ENCODE measurements around the gene FREY1. TPM values are rescaled to one million over a fixed set of nuclear protein-coding genes. Genes with fewer than 3 reads are reported as not detected.

The FREY1 gene
- total and polyA plus RNA-seq, 2 donors (not counting 3 experiments of a cell fraction or from before 2014, with no cell fraction given) = 0.84 to 1.1 TPM

DNA sequence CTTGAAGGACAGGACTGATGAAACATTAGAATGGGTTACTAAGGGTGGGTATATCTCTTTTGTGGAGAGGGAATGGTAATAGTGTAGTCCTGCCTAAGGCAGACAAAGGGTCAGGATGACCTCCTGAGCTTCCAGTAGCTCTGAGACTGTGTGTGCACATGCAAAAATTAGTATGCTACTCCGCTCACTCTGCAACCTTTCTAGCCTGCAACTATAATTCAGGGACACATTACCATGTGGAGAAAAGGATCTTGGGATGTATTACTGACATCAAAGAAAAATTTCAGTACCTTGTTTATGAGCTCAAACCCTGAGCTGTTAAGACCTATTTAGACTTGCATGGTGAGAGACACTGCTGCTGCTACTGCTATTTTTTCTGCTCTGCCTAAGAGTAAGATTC is 40.8 kb upstream of the FREY1 start:
- H3K36me3 ChIP-seq (ENCODE audit: control insufficient read depth in 2 of 2, extremely low read depth in 1 of 2, insufficient read depth in 2 of 2, low read length in 2 of 2) = peaks cover 8 to 29% of the 10 kb centered on the region in 2 experiments
- dilution Hi-C loops (cut with MboI; ENCODE audit: extremely low pct_ligation_motif_present, low sequenced_read_pairs) = no loop called here
- FAIRE-seq = no peak
- no peak overlapping the region for H3K9ac ChIP-seq (replicated peaks; ENCODE audit: extremely low read depth, insufficient read depth, low read length)
- no peak for TF ChIP-seq POLR2A (IDR thresholded peaks at IDR 0.05; ENCODE audit: low read depth, low read length)
- TF ChIP-seq GATA2 (IDR thresholded peaks at IDR 0.05; ENCODE audit: insufficient read depth, insufficient read length, low read depth, low read length) = no peak
- no peak for TF ChIP-seq FOS (IDR thresholded peaks at IDR 0.05; ENCODE audit: borderline replicate concordance, insufficient read depth, low read length)
- no peak overlapping the region for H3K4me2 ChIP-seq (ENCODE audit: insufficient read depth, low read length)
- ChIA-PET CTCF (interaction anchor here (7.1 kb wide), 1 partner anchor 17 kb away, joined by 52 read pairs; no protein-coding TSS in a partner anchor), POLR2A (no interaction called here)
- H3K4me3 ChIP-seq (replicated peaks in 1 of 3; ENCODE audit: insufficient read depth in 1 of 3, low read depth in 1 of 3, low read length in 3 of 3) = no peak overlapping the region
- H3K9me3 ChIP-seq (replicated peaks; ENCODE audit: control insufficient read depth, insufficient read depth, low read length) = no peaks in the 10 kb centered on the region
- H3K27ac ChIP-seq (ENCODE audit: insufficient read depth, low read depth, low read length) = no peak overlapping the region
- H2AFZ ChIP-seq (ENCODE audit: low read depth, low read length) = no peak overlapping the region
- no peaks in the 10 kb centered on the region for H3K79me2 ChIP-seq (ENCODE audit: control insufficient read depth, insufficient read depth, low read length)
- intact Hi-C loops (cut with micrococcal nuclease) = no loop called here
- H3K4me1 ChIP-seq (ENCODE audit: control insufficient read depth, extremely low read depth, insufficient read depth, low read length) = no peaks in the 10 kb centered on the region
- H4K20me1 ChIP-seq (replicated peaks; ENCODE audit: control insufficient read depth, extremely low read depth, insufficient read depth, low read length) = no peaks in the 10 kb centered on the region
- BruUV-seq (replicated peaks) = no TSS peak
- DNase-seq (ENCODE audit: low read depth, low spot score) = no peak
- no peaks in the 10 kb centered on the region for H3K9me1 ChIP-seq (replicated peaks; ENCODE audit: control insufficient read depth, extremely low read depth, insufficient read depth, low read length)
- no peaks in the 10 kb centered on the region for H3K27me3 ChIP-seq (ENCODE audit: control insufficient read depth in 2 of 2, insufficient read depth in 2 of 2, low read length in 2 of 2)

DNA sequence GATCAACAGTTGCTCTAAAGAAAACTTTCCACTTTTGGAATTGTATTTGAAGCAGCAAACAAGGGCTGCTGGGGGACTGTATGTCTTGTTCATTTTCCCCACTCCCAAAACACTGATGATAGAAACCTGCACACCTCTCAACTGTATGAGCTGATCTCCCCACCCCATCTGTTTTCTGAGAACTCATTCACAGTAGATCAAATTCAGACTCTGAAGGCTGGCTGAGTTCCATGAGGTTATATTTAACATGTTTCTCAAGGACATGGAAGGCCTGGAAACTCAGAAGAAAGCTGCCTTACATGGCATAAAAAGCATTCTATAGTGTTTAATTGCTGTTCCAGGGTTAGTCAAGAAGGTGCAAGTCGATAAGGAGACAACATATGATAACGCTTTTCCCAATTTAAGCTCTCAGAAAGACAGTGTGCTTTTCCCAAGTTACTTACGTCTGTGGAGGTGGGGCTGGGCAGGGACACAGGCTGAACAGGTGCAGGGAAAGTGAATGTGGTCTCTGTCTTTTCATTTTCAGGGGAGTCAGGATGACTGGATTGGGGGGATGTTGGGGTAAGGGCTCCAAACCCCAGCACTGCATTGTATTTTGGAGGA is 38.4 kb upstream of the FREY1 start:
- no peak for TF ChIP-seq EZH2 (IDR thresholded peaks at IDR 0.05; ENCODE audit: borderline replicate concordance, low read depth, low read length, severe bottlenecking)
- no peak for TF ChIP-seq GATA2 (IDR thresholded peaks at IDR 0.05; ENCODE audit: insufficient read depth, insufficient read length, low read depth, low read length)
- no peak for TF ChIP-seq POLR2A (IDR thresholded peaks at IDR 0.05; ENCODE audit: low read depth, low read length)
- TF ChIP-seq, protein P1, sequence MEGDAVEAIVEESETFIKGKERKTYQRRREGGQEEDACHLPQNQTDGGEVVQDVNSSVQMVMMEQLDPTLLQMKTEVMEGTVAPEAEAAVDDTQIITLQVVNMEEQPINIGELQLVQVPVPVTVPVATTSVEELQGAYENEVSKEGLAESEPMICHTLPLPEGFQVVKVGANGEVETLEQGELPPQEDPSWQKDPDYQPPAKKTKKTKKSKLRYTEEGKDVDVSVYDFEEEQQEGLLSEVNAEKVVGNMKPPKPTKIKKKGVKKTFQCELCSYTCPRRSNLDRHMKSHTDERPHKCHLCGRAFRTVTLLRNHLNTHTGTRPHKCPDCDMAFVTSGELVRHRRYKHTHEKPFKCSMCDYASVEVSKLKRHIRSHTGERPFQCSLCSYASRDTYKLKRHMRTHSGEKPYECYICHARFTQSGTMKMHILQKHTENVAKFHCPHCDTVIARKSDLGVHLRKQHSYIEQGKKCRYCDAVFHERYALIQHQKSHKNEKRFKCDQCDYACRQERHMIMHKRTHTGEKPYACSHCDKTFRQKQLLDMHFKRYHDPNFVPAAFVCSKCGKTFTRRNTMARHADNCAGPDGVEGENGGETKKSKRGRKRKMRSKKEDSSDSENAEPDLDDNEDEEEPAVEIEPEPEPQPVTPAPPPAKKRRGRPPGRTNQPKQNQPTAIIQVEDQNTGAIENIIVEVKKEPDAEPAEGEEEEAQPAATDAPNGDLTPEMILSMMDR (IDR thresholded peaks at IDR 0.05; ENCODE audit: extremely low read depth in 1 of 2, insufficient read depth in 1 of 2, low read depth in 1 of 2, low read length in 2 of 2) = no peak
- dilution Hi-C loops (cut with MboI; ENCODE audit: extremely low pct_ligation_motif_present, low sequenced_read_pairs) = no loop called here
- H3K36me3 ChIP-seq (ENCODE audit: control insufficient read depth in 2 of 2, extremely low read depth in 1 of 2, insufficient read depth in 2 of 2, low read length in 2 of 2) = peaks cover 8 to 26% of the 10 kb centered on the region in 2 experiments
- no peak for FAIRE-seq
- BruUV-seq (replicated peaks) = no TSS peak
- H3K4me1 ChIP-seq (ENCODE audit: control insufficient read depth, extremely low read depth, insufficient read depth, low read length) = no peaks in the 10 kb centered on the region
- ChIA-PET CTCF (interaction anchor here (7.1 kb wide), 1 partner anchor 19 kb away, joined by 52 read pairs; no protein-coding TSS in a partner anchor), POLR2A (no interaction called here)
- H3K27ac ChIP-seq (ENCODE audit: insufficient read depth, low read depth, low read length) = no peak overlapping the region
- H3K9me3 ChIP-seq (replicated peaks; ENCODE audit: control insufficient read depth, insufficient read depth, low read length) = no peaks in the 10 kb centered on the region
- H3K4me2 ChIP-seq (ENCODE audit: insufficient read depth, low read length) = no peak overlapping the region
- H3K79me2 ChIP-seq (ENCODE audit: control insufficient read depth, insufficient read depth, low read length) = no peaks in the 10 kb centered on the region
- no peaks in the 10 kb centered on the region for H4K20me1 ChIP-seq (replicated peaks; ENCODE audit: control insufficient read depth, extremely low read depth, insufficient read depth, low read length)
- no peak for DNase-seq (ENCODE audit: low read depth, low spot score)
- intact Hi-C loops (cut with micrococcal nuclease) = no loop called here
- H2AFZ ChIP-seq (ENCODE audit: low read depth, low read length) = no peak overlapping the region
- no peak overlapping the region for H3K9ac ChIP-seq (replicated peaks; ENCODE audit: extremely low read depth, insufficient read depth, low read length)
- H3K4me3 ChIP-seq (replicated peaks in 1 of 3; ENCODE audit: insufficient read depth in 1 of 3, low read depth in 1 of 3, low read length in 3 of 3) = no peak overlapping the region
- H3K9me1 ChIP-seq (replicated peaks; ENCODE audit: control insufficient read depth, extremely low read depth, insufficient read depth, low read length) = no peaks in the 10 kb centered on the region
- H3K27me3 ChIP-seq (ENCODE audit: control insufficient read depth in 2 of 2, insufficient read depth in 2 of 2, low read length in 2 of 2) = no peaks in the 10 kb centered on the region
